Mesenchymal stem cell (in vitro differentiated cells and primary cell): Measurements from ENCODE around the gene FADS1. TPM values are rescaled to one million over a fixed set of nuclear protein-coding genes. Genes with fewer than 3 reads are reported as not detected.

ENCODE experiments used
- DNase-seq: peaks from one replicate; pipeline ENCODE4 v3.0.0-alpha.2; 2013
- H2AFZ ChIP-seq: one replicate; pipeline ENCODE4 v1.6.1; 2013; ENCODE audit warnings: low read depth, mild to moderate bottlenecking, control low read depth, inconsistent platforms, low read length, moderate library complexity
- H2AK5ac ChIP-seq: 2 replicates; pipeline ENCODE4 v1.6.1; 2013; ENCODE audit warnings: low read length, moderate library complexity, mild to moderate bottlenecking, inconsistent platforms; ENCODE audit not compliant: severe bottlenecking
- H2BK120ac ChIP-seq: one replicate; pipeline ENCODE4 v1.6.1; 2013; ENCODE audit warnings: low read depth, mild to moderate bottlenecking, inconsistent platforms, low read length, moderate library complexity
- H2BK12ac ChIP-seq, 2 experiments: one replicate each; pipeline ENCODE4 v1.6.1; 2013; ENCODE audit warnings: inconsistent platforms in 2 of 2, low read length in 2 of 2, mild to moderate bottlenecking in 2 of 2, moderate library complexity in 2 of 2, control low read depth in 1 of 2
- H2BK15ac ChIP-seq: one replicate; pipeline ENCODE4 v1.6.1; 2013; ENCODE audit warnings: mild to moderate bottlenecking, low read depth, inconsistent platforms; ENCODE audit not compliant: poor library complexity, severe bottlenecking
- H2BK5ac ChIP-seq: 2 replicates; pipeline ENCODE4 v1.6.1; 2013; ENCODE audit warnings: low read depth, mild to moderate bottlenecking, low read length, control low read depth, inconsistent platforms; ENCODE audit not compliant: poor library complexity, severe bottlenecking
- H3K14ac ChIP-seq, 2 experiments: one replicate each; pipeline ENCODE4 v1.6.1; 2013; ENCODE audit warnings: inconsistent platforms in 2 of 2, low read length in 2 of 2, control low read depth in 1 of 2, mild to moderate bottlenecking in 1 of 2, moderate library complexity in 1 of 2
- H3K18ac ChIP-seq, 2 experiments: one replicate each; pipeline ENCODE4 v1.6.1; 2013; ENCODE audit warnings: inconsistent platforms in 2 of 2, low read length in 2 of 2, control low read depth in 1 of 2, low read depth in 1 of 2, mild to moderate bottlenecking in 1 of 2
- H3K23ac ChIP-seq, 2 experiments: one replicate each; pipeline ENCODE4 v1.6.1; 2013; ENCODE audit warnings: inconsistent platforms in 2 of 2, low read length in 2 of 2, mild to moderate bottlenecking in 2 of 2, moderate library complexity in 2 of 2, control low read depth in 1 of 2
- H3K27ac ChIP-seq: 2 replicates; pipeline ENCODE4 v1.5.1; 2013; ENCODE audit warnings: mild to moderate bottlenecking, moderate library complexity, low read length, control low read depth, inconsistent platforms; ENCODE audit not compliant: poor library complexity, severe bottlenecking
- H3K27me3 ChIP-seq, 2 experiments: 2 replicates each; pipeline versions ENCODE4 v1.6.1 to v1.7.0; 2013; ENCODE audit warnings: low read length in 2 of 2, mild to moderate bottlenecking in 2 of 2, moderate library complexity in 2 of 2, control low read depth in 1 of 2, inconsistent platforms in 1 of 2; ENCODE audit not compliant: control insufficient read depth in 1 of 2, insufficient read depth in 1 of 2
- H3K36me3 ChIP-seq, 2 experiments: 2 replicates each; pipeline versions ENCODE4 v1.6.1 to v1.7.0; 2013; ENCODE audit warnings: low read length in 2 of 2, control low read depth in 1 of 2, inconsistent platforms in 1 of 2, low read depth in 1 of 2, mild to moderate bottlenecking in 1 of 2; ENCODE audit not compliant: insufficient read depth in 2 of 2, control insufficient read depth in 1 of 2
- H3K4ac ChIP-seq, 2 experiments: one replicate each; pipeline ENCODE4 v1.6.1; 2013; ENCODE audit warnings: inconsistent platforms in 2 of 2, low read length in 2 of 2, mild to moderate bottlenecking in 2 of 2, moderate library complexity in 2 of 2, control low read depth in 1 of 2, low read depth in 1 of 2
- H3K4me1 ChIP-seq: 2 replicates; pipeline ENCODE4 v1.6.1; 2013; ENCODE audit warnings: low read depth, low read length, control low read depth; ENCODE audit not compliant: control insufficient read depth, insufficient read depth
- H3K4me2 ChIP-seq: 2 replicates; pipeline ENCODE4 v1.6.1; 2013; ENCODE audit warnings: low read length, mild to moderate bottlenecking, inconsistent platforms; ENCODE audit not compliant: poor library complexity, severe bottlenecking
- H3K4me3 ChIP-seq, 2 experiments: 2 replicates each; pipeline versions ENCODE4 v1.5.1 to v1.7.0; 2013; ENCODE audit warnings: low read length in 2 of 2, mild to moderate bottlenecking in 2 of 2, control low read depth in 1 of 2, low read depth in 1 of 2; ENCODE audit not compliant: insufficient read depth in 1 of 2
- H3K79me1 ChIP-seq: replicated peaks from 2 replicates; pipeline ENCODE4 v1.6.1; 2013; ENCODE audit warnings: mild to moderate bottlenecking, control low read depth, low read length, inconsistent platforms; ENCODE audit not compliant: poor library complexity, severe bottlenecking
- H3K9ac ChIP-seq: 2 replicates; pipeline ENCODE4 v1.7.0; 2013; ENCODE audit warnings: mild to moderate bottlenecking, low read length, moderate library complexity
- H3K9me3 ChIP-seq: 2 replicates; pipeline ENCODE4 v1.7.0; 2013; ENCODE audit warnings: mild to moderate bottlenecking, low read length; ENCODE audit not compliant: control insufficient read depth
- H4K8ac ChIP-seq: one replicate; pipeline ENCODE4 v1.6.1; 2013; ENCODE audit warnings: inconsistent platforms, mild to moderate bottlenecking, low read length, moderate library complexity
- H4K91ac ChIP-seq: one replicate; pipeline ENCODE4 v1.6.1; 2013; ENCODE audit warnings: mild to moderate bottlenecking, low read length, inconsistent platforms
- WGBS: methylation state at CpG from one replicate; pipeline ENCODE4 v1.1.7; 2013; ENCODE audit warnings: mixed read lengths; 5-methylcytosine and 5-hydroxymethylcytosine counted together
- polyA plus RNA-seq, 2 experiments: library from polyadenylated mRNA; stranded (reverse); fragments of 200-250 nt; gene quantifications; one replicate each; pipeline ENCODE4 v1.2.3, GENCODE V29; 2013

Gene FADS1
- 262 TPM for polyA plus RNA-seq (2013, experiment 1 of 2)
- 260 TPM for polyA plus RNA-seq (2013, experiment 2 of 2)

DNA sequence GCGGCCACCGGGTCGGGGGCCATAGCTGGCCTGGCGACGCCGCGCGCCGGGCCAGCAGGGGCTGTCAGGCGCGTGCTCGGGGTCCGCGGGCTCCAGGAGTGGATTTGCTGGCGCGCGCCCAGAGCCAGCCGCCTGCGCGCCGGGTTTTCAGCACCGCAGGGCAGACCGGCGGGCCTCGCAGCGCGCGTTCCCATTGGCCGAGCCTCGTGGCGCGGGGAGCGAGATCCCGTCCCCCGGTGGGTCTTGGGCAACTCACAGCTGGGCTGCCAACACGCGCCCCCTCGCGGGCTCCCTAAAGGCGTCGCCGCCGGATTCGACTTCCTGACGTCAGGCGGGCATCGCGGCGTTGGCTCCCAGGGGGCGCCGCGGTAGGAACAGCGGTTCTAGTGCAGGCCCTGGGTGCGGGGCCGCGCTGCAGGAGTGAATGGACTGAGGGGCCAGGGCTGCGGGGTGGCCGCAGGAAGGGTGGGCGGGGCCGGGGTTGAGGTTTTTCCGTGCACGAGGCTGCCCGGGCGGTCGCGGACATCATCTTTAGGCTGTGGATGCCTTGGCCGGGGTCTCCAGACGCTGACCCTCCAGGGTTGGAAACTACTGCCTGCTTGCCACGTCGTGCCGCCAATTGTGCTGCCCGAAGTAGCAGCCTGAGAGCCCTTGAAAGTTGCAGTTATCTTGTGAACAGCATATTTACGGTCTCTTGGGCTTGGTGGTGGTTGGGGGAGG, at the start of gene FADS1:
Gene FADS1, minus strand, starts transcription at position 268 of the 720 bp plus-strand sequence. Its CDS starts 74 bp downstream, at position 194.
- H3K4me2 ChIP-seq = peak within 1 kb of the TSS; percentile 85
- H2BK12ac ChIP-seq = peak within 1 kb of the TSS; percentile 71 to 79
- H3K4me1 ChIP-seq = peaks cover 9% of the 10 kb centered on the region
- H2AFZ ChIP-seq = no peak within 1 kb of the TSS
- H3K14ac ChIP-seq = peak within 1 kb of the TSS; percentile 28 to 99
- H2BK5ac ChIP-seq = peak within 1 kb of the TSS; percentile 77
- peak within 1 kb of the TSS; percentile 98 for H4K8ac ChIP-seq
- H3K23ac ChIP-seq = peak within 1 kb of the TSS; percentile 51 to 90
- H2BK15ac ChIP-seq = peak within 1 kb of the TSS; percentile 94
- under 1% methylated on average over 71 of the region's 73 CpGs for WGBS
- H3K4ac ChIP-seq = peak within 1 kb of the TSS; percentile 95 to 99
- H3K4me3 ChIP-seq = peak within 1 kb of the TSS; percentile 74 to 92
- no peaks in the 10 kb centered on the region for H3K9me3 ChIP-seq
- DNase-seq = peak; percentile 98
- H3K27me3 ChIP-seq = no peaks in the 10 kb centered on the region
- peak within 1 kb of the TSS; percentile 84 for H2AK5ac ChIP-seq
- peaks cover 13% of the 10 kb centered on the region for H3K79me1 ChIP-seq
- H2BK120ac ChIP-seq = peak within 1 kb of the TSS; percentile 90
- peak within 1 kb of the TSS; percentile 97 for H3K9ac ChIP-seq
- peak within 1 kb of the TSS; percentile 83 for H3K27ac ChIP-seq
- peaks cover 14 to 17% of the 10 kb centered on the region in 2 experiments for H3K36me3 ChIP-seq
- H3K18ac ChIP-seq = peak within 1 kb of the TSS; percentile 98 to 99
- peak within 1 kb of the TSS; percentile 99 for H4K91ac ChIP-seq

DNA sequence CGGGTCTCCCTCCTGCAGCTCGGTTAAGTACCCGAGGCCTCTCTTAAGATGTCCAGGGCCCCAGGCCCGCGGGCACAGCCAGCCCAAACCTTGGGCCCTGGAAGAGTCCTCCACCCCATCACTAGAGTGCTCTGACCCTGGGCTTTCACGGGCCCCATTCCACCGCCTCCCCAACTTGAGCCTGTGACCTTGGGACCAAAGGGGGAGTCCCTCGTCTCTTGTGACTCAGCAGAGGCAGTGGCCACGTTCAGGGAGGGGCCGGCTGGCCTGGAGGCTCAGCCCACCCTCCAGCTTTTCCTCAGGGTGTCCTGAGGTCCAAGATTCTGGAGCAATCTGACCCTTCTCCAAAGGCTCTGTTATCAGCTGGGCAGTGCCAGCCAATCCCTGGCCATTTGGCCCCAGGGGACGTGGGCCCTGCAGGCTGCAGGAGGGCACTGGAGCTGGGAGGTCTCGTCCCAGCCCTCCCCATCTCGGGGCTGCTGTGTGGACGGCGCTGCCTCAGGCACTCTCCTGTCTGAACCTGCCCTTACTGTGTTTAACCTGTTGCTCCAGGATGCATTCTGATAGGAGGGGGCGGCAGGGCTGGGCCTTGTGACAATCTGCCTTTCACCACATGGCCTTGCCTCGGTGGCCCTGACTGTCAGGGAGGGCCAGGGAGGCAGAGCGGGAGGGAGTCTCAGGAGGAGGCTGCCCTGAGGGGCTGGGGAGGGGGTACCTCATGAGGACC, 49.6 kb upstream of the FADS1 start:
- Histone ChIP-seq H4K91ac (no peak overlapping the region), H4K8ac (peak overlapping the region; percentile 8), H2AFZ (no peak overlapping the region), H2BK120ac (no peak overlapping the region), H3K14ac (no peak overlapping the region), H3K79me1 (peaks cover 5% of the 10 kb centered on the region), H3K4me2 (no peak overlapping the region), H2AK5ac (no peak overlapping the region), H3K9me3 (no peaks in the 10 kb centered on the region), H2BK5ac (no peak overlapping the region), H3K27ac (no peak overlapping the region), H3K9ac (no peak overlapping the region), H3K4me1 (peaks cover 10% of the 10 kb centered on the region), H3K18ac (no peak overlapping the region), H3K4ac (no peak overlapping the region), H3K23ac (no peak overlapping the region), H2BK12ac (no peak overlapping the region), H3K4me3 (no peak overlapping the region), H3K36me3 (peaks cover 34 to 53% of the 10 kb centered on the region in 2 experiments), H2BK15ac (no peak overlapping the region), H3K27me3 (no peaks in the 10 kb centered on the region)
- no peak for DNase-seq
- 88% methylated on average over 18 of the region's 18 CpGs for WGBS

DNA sequence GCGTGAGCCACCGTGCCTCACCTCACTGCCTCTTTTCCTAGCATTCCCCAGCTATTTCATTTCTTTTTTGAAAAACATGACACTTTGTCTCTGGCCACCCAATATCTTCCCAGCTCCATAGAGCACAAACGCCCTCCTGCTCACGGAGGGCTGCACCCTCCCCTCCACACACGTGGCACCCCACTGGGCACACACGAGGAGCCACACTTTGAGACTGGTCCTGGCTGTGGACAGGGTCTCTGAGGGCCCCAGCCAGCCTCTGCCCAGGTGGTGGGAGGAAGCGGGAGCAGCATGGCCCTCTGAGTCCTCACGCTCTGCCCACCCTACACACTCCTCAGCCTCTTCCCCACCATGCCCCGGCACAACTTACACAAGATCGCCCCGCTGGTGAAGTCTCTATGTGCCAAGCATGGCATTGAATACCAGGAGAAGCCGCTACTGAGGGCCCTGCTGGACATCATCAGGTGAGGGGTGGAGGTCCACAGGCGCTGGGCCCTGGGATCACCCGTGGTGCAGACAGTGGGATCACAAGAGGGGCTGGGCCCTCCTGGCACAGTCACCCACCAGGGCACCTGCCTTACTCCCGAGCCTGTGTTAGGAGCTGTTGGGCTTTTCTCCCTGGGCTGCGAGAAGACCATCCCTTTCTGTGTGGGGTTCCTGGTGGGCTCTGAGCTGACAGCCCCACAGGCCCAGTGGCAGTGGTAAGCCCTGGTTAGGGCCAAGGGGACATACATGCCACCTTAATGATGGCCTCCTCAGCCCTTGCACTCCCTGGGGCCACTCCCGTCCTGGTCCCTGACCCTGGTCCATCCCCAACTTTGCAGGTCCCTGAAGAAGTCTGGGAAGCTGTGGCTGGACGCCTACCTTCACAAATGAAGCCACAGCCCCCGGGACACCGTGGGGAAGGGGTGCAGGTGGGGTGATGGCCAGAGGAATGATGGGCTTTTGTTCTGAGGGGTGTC, 48.3 kb upstream of the FADS1 start:
- Histone ChIP-seq H2BK120ac (no peak overlapping the region), H2AFZ (no peak overlapping the region), H3K4me1 (peaks cover 5% of the 10 kb centered on the region), H3K27me3 (no peaks in the 10 kb centered on the region), H4K91ac (no peak overlapping the region), H2AK5ac (no peak overlapping the region), H3K36me3 (peaks cover 44 to 64% of the 10 kb centered on the region in 2 experiments), H3K4ac (no peak overlapping the region), H3K4me3 (no peak overlapping the region), H2BK15ac (no peak overlapping the region), H3K18ac (no peak overlapping the region), H3K14ac (no peak overlapping the region), H2BK12ac (no peak overlapping the region), H2BK5ac (no peak overlapping the region), H3K79me1 (peaks cover 5% of the 10 kb centered on the region), H4K8ac (peak overlapping the region; percentile 29), H3K9ac (no peak overlapping the region), H3K27ac (no peak overlapping the region), H3K23ac (no peak overlapping the region), H3K4me2 (no peak overlapping the region), H3K9me3 (no peaks in the 10 kb centered on the region)
- no peak for DNase-seq
- WGBS = 98% methylated on average over 20 of the region's 20 CpGs
